Smooth muscle cell (in vitro differentiated cells): ENCODE results near the gene CHST1. TPM values are rescaled to one million over a fixed set of nuclear protein-coding genes. Genes with fewer than 3 reads are reported as not detected.

Experiments used
- DNase-seq: peaks from one replicate; lab custom pipeline; 2025; ENCODE audit not compliant: unreplicated experiment; lab: John Stamatoyannopoulos, UW
- H2AFZ ChIP-seq: fragments of 200-600 bp; sonication (generic); 2 replicates; pipeline ENCODE4 v1.6.0; 2016; ENCODE audit warnings: antibody characterized with exemption, low read depth, mild to moderate bottlenecking
- H3F3A ChIP-seq: fragments of 200-600 bp; sonication (generic); 2 replicates; pipeline ENCODE4 v1.6.0; 2017; ENCODE audit warnings: antibody characterized with exemption, low read depth
- H3K27ac ChIP-seq: fragments of 200-600 bp; sonication (generic); 2 replicates; pipeline ENCODE4 v1.5.1; 2016; ENCODE audit warnings: low read depth, mild to moderate bottlenecking
- H3K27me3 ChIP-seq: fragments of 200-600 bp; sonication (generic); 2 replicates; pipeline ENCODE4 v1.6.1; 2016; ENCODE audit warnings: low read depth, mild to moderate bottlenecking
- H3K36me3 ChIP-seq: fragments of 200-600 bp; sonication (generic); 2 replicates; pipeline ENCODE4 v1.5.1; 2016; ENCODE audit warnings: low read depth
- H3K4me1 ChIP-seq: fragments of 200-600 bp; sonication (generic); 2 replicates; pipeline ENCODE4 v1.5.1; 2016; ENCODE audit warnings: low read depth
- H3K4me2 ChIP-seq: fragments of 200-600 bp; sonication (generic); 2 replicates; pipeline ENCODE4 v1.6.0; 2016; ENCODE audit warnings: mild to moderate bottlenecking
- H3K4me3 ChIP-seq: fragments of 200-600 bp; sonication (generic); 2 replicates; pipeline ENCODE4 v1.5.1; 2016; ENCODE audit warnings: mild to moderate bottlenecking
- H3K79me2 ChIP-seq: fragments of 200-600 bp; sonication (generic); 2 replicates; pipeline ENCODE4 v1.6.0; 2016; ENCODE audit warnings: low read depth, mild to moderate bottlenecking
- H3K9ac ChIP-seq: fragments of 200-600 bp; sonication (generic); 2 replicates; pipeline ENCODE4 v1.6.0; 2016; ENCODE audit warnings: low read depth
- H3K9me3 ChIP-seq: fragments of 200-600 bp; sonication (generic); replicated peaks from 2 replicates; pipeline ENCODE4 v1.5.1; 2016; ENCODE audit warnings: low read depth
- H4K20me1 ChIP-seq: fragments of 200-600 bp; sonication (generic); 2 replicates; pipeline ENCODE4 v1.6.0; 2016; ENCODE audit warnings: low read depth
- WGBS: methylation state at CpG from one replicate; pipeline ENCODE4 v1.1.7; 2016; ENCODE audit warnings: low lambda C conversion rate; 5-methylcytosine and 5-hydroxymethylcytosine counted together
- polyA plus RNA-seq: library from polyadenylated mRNA; unstranded; fragments of >200 nt; fragmentation: Nextera tagmentation; extraction: Ambion mirVana; gene quantifications from 2 replicates; pipeline ENCODE4 v1.2.1, GENCODE V29; 2016
- total RNA-seq: library from RNA; depleted of rRNA; stranded (reverse); fragments of >200 nt; gene quantifications from 2 replicates; pipeline ENCODE4 v1.2.3, GENCODE V29; 2014
- TF ChIP-seq, protein P1 (sequence below): fragments of 200-600 bp; sonication (generic); IDR thresholded peaks from 2 replicates; pipeline ENCODE4 v1.5.1; 2017; ENCODE audit warnings: borderline replicate concordance, mild to moderate bottlenecking, antibody characterized with exemption; ENCODE audit not compliant: insufficient read depth, poor library complexity, severe bottlenecking

The CHST1 gene
- total and polyA plus RNA-seq, 2 experiments from 2014 or later, result 3.8 to 15.9 TPM

- TF ChIP-seq, protein P1, sequence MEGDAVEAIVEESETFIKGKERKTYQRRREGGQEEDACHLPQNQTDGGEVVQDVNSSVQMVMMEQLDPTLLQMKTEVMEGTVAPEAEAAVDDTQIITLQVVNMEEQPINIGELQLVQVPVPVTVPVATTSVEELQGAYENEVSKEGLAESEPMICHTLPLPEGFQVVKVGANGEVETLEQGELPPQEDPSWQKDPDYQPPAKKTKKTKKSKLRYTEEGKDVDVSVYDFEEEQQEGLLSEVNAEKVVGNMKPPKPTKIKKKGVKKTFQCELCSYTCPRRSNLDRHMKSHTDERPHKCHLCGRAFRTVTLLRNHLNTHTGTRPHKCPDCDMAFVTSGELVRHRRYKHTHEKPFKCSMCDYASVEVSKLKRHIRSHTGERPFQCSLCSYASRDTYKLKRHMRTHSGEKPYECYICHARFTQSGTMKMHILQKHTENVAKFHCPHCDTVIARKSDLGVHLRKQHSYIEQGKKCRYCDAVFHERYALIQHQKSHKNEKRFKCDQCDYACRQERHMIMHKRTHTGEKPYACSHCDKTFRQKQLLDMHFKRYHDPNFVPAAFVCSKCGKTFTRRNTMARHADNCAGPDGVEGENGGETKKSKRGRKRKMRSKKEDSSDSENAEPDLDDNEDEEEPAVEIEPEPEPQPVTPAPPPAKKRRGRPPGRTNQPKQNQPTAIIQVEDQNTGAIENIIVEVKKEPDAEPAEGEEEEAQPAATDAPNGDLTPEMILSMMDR, result no peak
- H2AFZ ChIP-seq, result no peak overlapping the region
- DNase-seq, result no peak
- H3K4me2 ChIP-seq, result no peak overlapping the region
- no peaks in the 10 kb centered on the region for H4K20me1 ChIP-seq
- WGBS, result 93% methylated on average over 4 of the region's 4 CpGs
- H3K27ac ChIP-seq, result no peak overlapping the region
- no peaks in the 10 kb centered on the region for H3K9me3 ChIP-seq
- no peaks in the 10 kb centered on the region for H3K79me2 ChIP-seq
- H3F3A ChIP-seq, result no peaks in the 10 kb centered on the region
- H3K9ac ChIP-seq, result no peak overlapping the region
- no peaks in the 10 kb centered on the region for H3K27me3 ChIP-seq
- no peaks in the 10 kb centered on the region for H3K36me3 ChIP-seq
- H3K4me3 ChIP-seq, result no peak overlapping the region
- H3K4me1 ChIP-seq, result no peaks in the 10 kb centered on the region
Observed at GRCh38 chr11:45675646-45676045, 10.2 kb upstream of the CHST1 start.

GRCh38 chr11:45674481-45675190, 9.2 kb upstream of the CHST1 start:
- Histone ChIP-seq H3K79me2 (no peaks in the 10 kb centered on the region), H3K9ac (no peak overlapping the region), H3K4me1 (no peaks in the 10 kb centered on the region), H3K4me3 (no peak overlapping the region), H3K4me2 (no peak overlapping the region), H3K27me3 (no peaks in the 10 kb centered on the region), H3K9me3 (no peaks in the 10 kb centered on the region), H4K20me1 (no peaks in the 10 kb centered on the region), H3K27ac (no peak overlapping the region), H3K36me3 (no peaks in the 10 kb centered on the region), H2AFZ (no peak overlapping the region), H3F3A (no peaks in the 10 kb centered on the region)
- 88% methylated on average over 9 of the region's 9 CpGs for WGBS
- TF ChIP-seq, protein P1, result no peak
- no peak for DNase-seq

DNA sequence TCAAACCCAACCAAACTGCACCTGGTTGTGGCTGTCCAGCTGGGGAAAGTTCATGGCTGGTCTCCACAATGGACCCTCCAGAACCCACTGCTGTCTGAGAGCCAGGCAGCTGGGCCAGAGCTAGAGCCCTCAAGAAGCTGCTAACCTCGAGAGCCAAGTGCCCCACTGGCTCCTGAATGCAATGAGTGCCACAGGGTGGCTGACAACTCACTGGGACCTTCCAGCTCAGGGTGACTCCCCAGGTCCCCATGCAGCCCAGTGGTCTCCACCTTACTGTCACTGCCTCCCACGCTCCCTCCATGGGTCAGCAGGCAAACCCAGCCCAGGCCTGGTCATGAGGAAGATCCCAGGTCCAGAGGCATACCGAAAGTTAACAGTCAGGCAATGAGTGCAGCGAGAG, 8.0 kb upstream of the CHST1 start:
- Histone ChIP-seq H4K20me1 (no peaks in the 10 kb centered on the region), H3K4me2 (no peak overlapping the region), H3K4me3 (no peak overlapping the region), H3K79me2 (no peaks in the 10 kb centered on the region), H3K36me3 (no peaks in the 10 kb centered on the region), H3F3A (no peaks in the 10 kb centered on the region), H2AFZ (no peak overlapping the region), H3K27ac (no peak overlapping the region), H3K9me3 (no peaks in the 10 kb centered on the region), H3K9ac (no peak overlapping the region), H3K4me1 (no peaks in the 10 kb centered on the region), H3K27me3 (no peaks in the 10 kb centered on the region)
- DNase-seq, result no peak
- WGBS, result 87% methylated on average over 4 of the region's 4 CpGs
- TF ChIP-seq, protein P1, result no peak

GRCh38 chr11:45672593-45672992, 7.2 kb upstream of the CHST1 start:
- Histone ChIP-seq H3F3A (no peaks in the 10 kb centered on the region), H4K20me1 (no peaks in the 10 kb centered on the region), H3K4me2 (no peak overlapping the region), H3K9me3 (no peaks in the 10 kb centered on the region), H3K4me1 (no peaks in the 10 kb centered on the region), H3K27ac (no peak overlapping the region), H3K36me3 (no peaks in the 10 kb centered on the region), H3K79me2 (no peaks in the 10 kb centered on the region), H2AFZ (no peak overlapping the region), H3K9ac (no peak overlapping the region), H3K4me3 (no peak overlapping the region), H3K27me3 (no peaks in the 10 kb centered on the region)
- TF ChIP-seq, protein P1, result no peak
- DNase-seq, result no peak
- WGBS, result 75% methylated on average over 3 of the region's 3 CpGs
